Keratinocyte (primary cell): Measurements from ENCODE around the gene GNG14. TPM values are rescaled to one million over a fixed set of nuclear protein-coding genes. Genes with fewer than 3 reads are reported as not detected.
"Not testable (repeated sequence)": the region's sequence is repeated elsewhere in the genome, so short reads cannot be mapped to it uniquely, and the experiment has no call there.

ENCODE experiments used
- DNase-seq: peaks from one replicate; pipeline ENCODE4 v3.0.0-alpha.2; 2011; ENCODE audit warnings: low read depth, missing footprints, low spot score
- FAIRE-seq: peaks from 2 replicates; lab custom pipeline; 2011; peaks lifted over from hg19 to GRCh38; lab: Jason Lieb, UNC
- H2AFZ ChIP-seq: 2 replicates; pipeline ENCODE4 v1.6.0; 2012; ENCODE audit warnings: low read length, control low read depth, inconsistent platforms; ENCODE audit not compliant: control insufficient read depth
- H3K27ac ChIP-seq: 2 replicates; pipeline ENCODE4 v1.5.1; 2011; ENCODE audit warnings: low read length; ENCODE audit not compliant: control insufficient read depth, insufficient read depth
- H3K27me3 ChIP-seq: 3 replicates; pipeline ENCODE4 v1.6.0; 2011; ENCODE audit warnings: low read length; ENCODE audit not compliant: control insufficient read depth, insufficient read depth; ENCODE audit errors: extremely low read depth
- H3K36me3 ChIP-seq, 2 experiments: 2 replicates in 1 of 2; 3 replicates in 1 of 2; pipeline ENCODE4 v1.5.1; 2011; ENCODE audit warnings: low read length in 2 of 2, mild to moderate bottlenecking in 1 of 2; ENCODE audit not compliant: control insufficient read depth in 2 of 2, insufficient read depth in 2 of 2; ENCODE audit errors: extremely low read depth in 1 of 2
- H3K4me1 ChIP-seq: 3 replicates; pipeline ENCODE4 v1.5.1; 2011; ENCODE audit warnings: low read length; ENCODE audit not compliant: control insufficient read depth, insufficient read depth; ENCODE audit errors: extremely low read depth
- H3K4me2 ChIP-seq: 3 replicates; pipeline ENCODE4 v1.6.0; 2011; ENCODE audit warnings: low read depth, low read length; ENCODE audit not compliant: control insufficient read depth, insufficient read depth; ENCODE audit errors: extremely low read depth
- H3K4me3 ChIP-seq, 3 experiments: fragments of 200-600 bp in 1 of 3; sonication (generic) in 1 of 3; 2 replicates in 2 of 3; 3 replicates in 1 of 3; pipeline ENCODE4 v1.5.1; 2011 to 2016; ENCODE audit warnings: low read length in 3 of 3, mild to moderate bottlenecking in 3 of 3, control low read depth in 2 of 3, inconsistent platforms in 1 of 3, low read depth in 1 of 3, mixed read lengths in 1 of 3, mixed run types in 1 of 3, moderate library complexity in 1 of 3; ENCODE audit not compliant: control insufficient read depth in 2 of 3, insufficient read depth in 2 of 3; ENCODE audit errors: extremely low read depth in 1 of 3
- H3K79me2 ChIP-seq: 2 replicates; pipeline ENCODE4 v1.6.0; 2012; ENCODE audit warnings: low read length; ENCODE audit not compliant: control insufficient read depth, insufficient read depth
- H3K9ac ChIP-seq: 3 replicates; pipeline ENCODE4 v1.6.0; 2011; ENCODE audit warnings: low read length; ENCODE audit not compliant: control insufficient read depth, insufficient read depth; ENCODE audit errors: extremely low read depth
- H3K9me1 ChIP-seq: 3 replicates; pipeline ENCODE4 v1.6.0; 2011; ENCODE audit warnings: low read length; ENCODE audit not compliant: control insufficient read depth, insufficient read depth; ENCODE audit errors: extremely low read depth
- H3K9me3 ChIP-seq: 2 replicates; pipeline ENCODE4 v1.5.1; 2012; ENCODE audit warnings: low read depth, low read length; ENCODE audit not compliant: control insufficient read depth
- H4K20me1 ChIP-seq: 3 replicates; pipeline ENCODE4 v1.6.0; 2011; ENCODE audit warnings: low read length; ENCODE audit not compliant: control insufficient read depth, insufficient read depth; ENCODE audit errors: extremely low read depth
- EZH2 ChIP-seq: IDR thresholded peaks from one replicate; pipeline ENCODE4 v1.6.1; 2012; ENCODE audit warnings: inconsistent platforms, mild to moderate bottlenecking, low read length, moderate library complexity
- dilution Hi-C: fragments of 300-500 bp; cut with MboI; formaldehyde crosslinking; loops from one replicate; pipeline ENCODE4 v1.7.0; 2020; ENCODE audit warnings: low sequenced_read_pairs; ENCODE audit not compliant: extremely low pct_ligation_motif_present
- polyA plus RNA-seq, 5 experiments: library from polyadenylated mRNA; depleted of rRNA in 3 of 5; stranded (reverse) in 3 of 5; stranded (forward) in 1 of 5; unstranded in 1 of 5; fragments of >200 nt; gene quantifications; 1 replicate in 1 of 5; 2 replicates in 3 of 5; 3 replicates in 1 of 5; pipeline versions ENCODE4 v1.2.1 to v1.2.3, GENCODE V29; 2011 to 2012; ENCODE audit warnings: missing spikeins in 2 of 5, low read depth in 1 of 5, low replicate concordance in 1 of 5
- TF ChIP-seq, protein P1 (sequence below), 3 experiments: IDR thresholded peaks in 1 of 3; conservative IDR thresholded peaks in 1 of 3; optimal IDR thresholded peaks in 1 of 3; 2 replicates in 2 of 3; 3 replicates in 1 of 3; pipeline versions ENCODE3 to v1.5.1; 2011; ENCODE audit warnings: low read length in 3 of 3, mild to moderate bottlenecking in 3 of 3, moderate library complexity in 2 of 3, control low read depth in 1 of 3, inconsistent platforms in 1 of 3; ENCODE audit not compliant: insufficient read depth in 2 of 3; ENCODE audit errors: extremely low read depth in 1 of 3

GNG14 gene
- polyA plus RNA-seq, 1 donor (not counting 4 experiments of a cell fraction or from before 2014, with no cell fraction given), result not detected

DNA sequence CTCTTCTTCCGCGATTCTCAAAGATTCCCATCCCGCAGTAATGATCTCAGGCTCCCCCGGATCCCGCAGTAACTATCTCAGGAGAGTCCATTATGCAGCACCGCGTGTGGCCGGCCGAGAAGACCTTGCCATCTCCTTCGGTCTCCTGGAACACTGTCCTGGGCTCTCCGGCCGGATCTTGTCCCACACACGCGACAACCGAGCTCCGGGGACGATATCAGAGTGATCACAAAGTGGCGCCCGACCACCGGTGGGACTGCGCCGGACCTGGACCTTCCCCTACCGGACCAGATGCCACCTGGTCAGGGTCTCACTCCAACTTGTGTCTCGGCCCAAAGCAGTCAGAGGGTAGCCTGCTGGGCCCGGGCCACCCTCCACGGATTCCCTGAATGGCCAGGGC lies 45.3 kb upstream of the GNG14 start:
- dilution Hi-C loops, result no loop called here

DNA sequence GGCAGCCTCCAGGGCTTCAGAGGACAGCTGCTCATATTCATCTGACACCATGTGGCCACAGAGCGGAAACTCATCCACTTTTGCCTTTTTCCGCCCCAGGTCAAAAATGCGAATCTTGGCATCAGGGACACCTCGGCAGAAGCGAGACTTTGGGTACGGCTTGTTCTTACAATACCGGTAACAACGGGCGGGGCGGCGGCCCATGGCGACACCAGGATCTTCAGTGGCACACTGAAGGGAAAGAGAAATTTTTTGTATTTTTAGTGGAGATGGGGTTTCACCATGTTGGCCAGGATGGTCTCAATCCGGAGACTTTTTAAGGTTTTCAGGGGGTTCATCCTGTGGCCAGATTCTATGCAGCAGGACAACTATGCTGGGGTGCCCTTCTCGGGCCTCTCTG lies 44.1 kb upstream of the GNG14 start:
- H3K79me2 ChIP-seq, H3K4me1 ChIP-seq, H3K27me3 ChIP-seq, H4K20me1 ChIP-seq, H3K4me2 ChIP-seq, DNase-seq, H3K27ac ChIP-seq, H3K4me3 ChIP-seq, H3K9me3 ChIP-seq, H3K36me3 ChIP-seq, H3K9ac ChIP-seq, dilution Hi-C loops, FAIRE-seq, H2AFZ ChIP-seq, H3K9me1 ChIP-seq: not testable (repeated sequence)

More for the DNA sequence above, 45.3 kb upstream of the GNG14 start:
- H3K9me3 ChIP-seq, result no peaks in the 10 kb centered on the region
- H3K36me3 ChIP-seq, result peaks cover 0 to 4% of the 10 kb centered on the region in 2 experiments
- no peak for DNase-seq
- H3K9me1 ChIP-seq, result no peaks in the 10 kb centered on the region
- peaks cover 4% of the 10 kb centered on the region for H3K4me1 ChIP-seq
- no peak overlapping the region for H3K4me2 ChIP-seq
- H3K79me2 ChIP-seq, result no peaks in the 10 kb centered on the region
- no peak overlapping the region for H3K4me3 ChIP-seq
- H3K27me3 ChIP-seq, result no peaks in the 10 kb centered on the region
- no peak overlapping the region for H2AFZ ChIP-seq
- no peak overlapping the region for H3K27ac ChIP-seq
- no peak for FAIRE-seq
- no peak overlapping the region for H3K9ac ChIP-seq
- H4K20me1 ChIP-seq, result no peaks in the 10 kb centered on the region
- TF ChIP-seq, protein P1, sequence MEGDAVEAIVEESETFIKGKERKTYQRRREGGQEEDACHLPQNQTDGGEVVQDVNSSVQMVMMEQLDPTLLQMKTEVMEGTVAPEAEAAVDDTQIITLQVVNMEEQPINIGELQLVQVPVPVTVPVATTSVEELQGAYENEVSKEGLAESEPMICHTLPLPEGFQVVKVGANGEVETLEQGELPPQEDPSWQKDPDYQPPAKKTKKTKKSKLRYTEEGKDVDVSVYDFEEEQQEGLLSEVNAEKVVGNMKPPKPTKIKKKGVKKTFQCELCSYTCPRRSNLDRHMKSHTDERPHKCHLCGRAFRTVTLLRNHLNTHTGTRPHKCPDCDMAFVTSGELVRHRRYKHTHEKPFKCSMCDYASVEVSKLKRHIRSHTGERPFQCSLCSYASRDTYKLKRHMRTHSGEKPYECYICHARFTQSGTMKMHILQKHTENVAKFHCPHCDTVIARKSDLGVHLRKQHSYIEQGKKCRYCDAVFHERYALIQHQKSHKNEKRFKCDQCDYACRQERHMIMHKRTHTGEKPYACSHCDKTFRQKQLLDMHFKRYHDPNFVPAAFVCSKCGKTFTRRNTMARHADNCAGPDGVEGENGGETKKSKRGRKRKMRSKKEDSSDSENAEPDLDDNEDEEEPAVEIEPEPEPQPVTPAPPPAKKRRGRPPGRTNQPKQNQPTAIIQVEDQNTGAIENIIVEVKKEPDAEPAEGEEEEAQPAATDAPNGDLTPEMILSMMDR (optimal IDR thresholded peaks at IDR 0.05 in 1 of 3, IDR thresholded peaks at IDR 0.05 in 1 of 3, conservative IDR thresholded peaks at IDR 0.05 in 1 of 3; ENCODE audit: extremely low read depth in 1 of 3, insufficient read depth in 2 of 3, low read length in 3 of 3), result no peak
- TF ChIP-seq EZH2, result no peak

DNA sequence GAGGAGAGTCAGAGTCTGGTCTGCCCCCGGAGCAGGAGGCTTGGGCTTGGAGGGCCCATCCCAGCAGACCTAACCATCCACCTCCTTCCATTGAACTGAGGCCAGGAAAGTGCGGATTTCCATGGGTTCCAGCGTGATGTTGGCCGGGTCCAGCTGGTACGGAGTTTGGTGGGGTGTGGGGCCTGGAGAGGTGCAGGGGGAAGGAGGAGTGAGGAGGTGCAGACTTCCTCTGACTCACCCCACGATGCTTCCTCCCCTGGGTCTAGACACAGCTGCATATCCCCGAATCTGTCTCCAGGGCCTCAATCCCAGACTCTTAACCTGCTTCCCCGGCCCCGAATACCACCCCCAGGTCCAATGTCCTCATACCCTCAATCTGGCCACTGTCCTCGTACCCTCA lies 41.2 kb upstream of the GNG14 start:
- DNase-seq, result no peak
- no peak overlapping the region for H2AFZ ChIP-seq
- dilution Hi-C loops, result no loop called here

More for the DNA sequence above, 41.2 kb upstream of the GNG14 start:
- TF ChIP-seq, protein P1 (optimal IDR thresholded peaks at IDR 0.05 in 1 of 3, IDR thresholded peaks at IDR 0.05 in 1 of 3, conservative IDR thresholded peaks at IDR 0.05 in 1 of 3; ENCODE audit: extremely low read depth in 1 of 3, insufficient read depth in 2 of 3, low read length in 3 of 3), result no peak
- TF ChIP-seq EZH2, result no peak
- Histone ChIP-seq H3K4me2 (no peak overlapping the region), H3K9me3 (no peaks in the 10 kb centered on the region), H3K79me2 (no peaks in the 10 kb centered on the region), H3K9ac (no peak overlapping the region), H3K27ac (no peak overlapping the region), H3K36me3 (peaks cover 0 to 4% of the 10 kb centered on the region in 2 experiments), H3K4me3 (no peak overlapping the region), H4K20me1 (no peaks in the 10 kb centered on the region), H3K9me1 (no peaks in the 10 kb centered on the region), H3K4me1 (no peaks in the 10 kb centered on the region), H3K27me3 (no peaks in the 10 kb centered on the region)
- no peak for FAIRE-seq
